ENCODE results near the gene SLC52A3.
"Not testable (repeated sequence)": the region's sequence is repeated elsewhere in the genome, so short reads cannot be mapped to it uniquely, and the experiment has no call there.

The SLC52A3 gene

DNA sequence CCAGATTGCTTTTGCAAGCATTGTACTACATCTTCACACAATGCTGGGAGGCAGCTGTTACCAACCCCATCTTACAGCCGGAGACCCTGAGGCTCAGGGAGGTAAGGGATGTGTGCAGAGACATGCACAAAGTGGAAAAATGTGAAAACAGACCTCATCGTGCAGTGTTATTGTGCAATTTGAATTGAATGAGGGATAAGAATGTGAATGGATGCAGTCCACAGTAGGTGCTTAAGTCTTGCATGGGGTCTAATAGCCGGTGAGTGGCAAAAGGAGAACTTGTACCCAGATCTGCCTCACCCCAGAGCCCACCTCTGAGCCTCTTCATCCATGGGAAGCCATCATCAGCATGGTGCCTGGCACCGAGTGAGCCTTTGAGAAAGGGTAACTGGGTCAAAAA lies 42.1 kb downstream of the SLC52A3 start:
- no peak for TF ChIP-seq CTCF (IDR thresholded peaks at IDR 0.05; ENCODE audit: insufficient read depth, missing control alignments)
- DNase-seq (ENCODE audit: insufficient read length, low spot score) (no peak), FAIRE-seq (no peak)

GRCh38 chr20:725491-725890 lies 42.8 kb downstream of the SLC52A3 start:
- TF ChIP-seq CTCF (IDR thresholded peaks at IDR 0.05; ENCODE audit: insufficient read depth, missing control alignments) = no peak
- FAIRE-seq (no peak), DNase-seq (ENCODE audit: insufficient read length, low spot score) (no peak)

DNA sequence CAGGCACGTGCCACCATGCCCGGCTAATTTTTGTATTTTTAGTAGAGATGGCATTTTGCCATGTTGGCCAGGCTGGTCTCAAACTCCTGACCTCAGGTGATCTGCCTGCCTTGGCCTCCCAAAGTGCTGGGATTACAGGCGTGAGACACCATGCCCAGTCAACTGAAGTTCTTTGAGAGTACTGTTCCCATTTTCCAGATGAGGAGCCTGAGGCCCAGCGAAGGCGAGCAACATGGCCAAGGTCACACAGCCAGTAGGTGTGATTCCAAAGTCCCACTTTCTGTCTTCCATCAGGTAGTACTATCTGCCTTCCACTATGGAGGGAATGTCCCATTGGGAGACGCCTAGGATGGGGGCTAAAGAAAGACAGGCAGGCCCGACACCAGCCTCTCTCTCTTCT lies 43.5 kb downstream of the SLC52A3 start:
- not testable (repeated sequence) for FAIRE-seq

GRCh38 chr20:723756-724155 lies 44.5 kb downstream of the SLC52A3 start:
- DNase-seq (ENCODE audit: insufficient read length, low spot score) (no peak), FAIRE-seq (no peak)
- no peak for TF ChIP-seq CTCF (IDR thresholded peaks at IDR 0.05; ENCODE audit: insufficient read depth, missing control alignments)

More for the DNA sequence above, 43.5 kb downstream of the SLC52A3 start:
- not testable (repeated sequence) for DNase-seq (ENCODE audit: insufficient read length, low spot score)

DNA sequence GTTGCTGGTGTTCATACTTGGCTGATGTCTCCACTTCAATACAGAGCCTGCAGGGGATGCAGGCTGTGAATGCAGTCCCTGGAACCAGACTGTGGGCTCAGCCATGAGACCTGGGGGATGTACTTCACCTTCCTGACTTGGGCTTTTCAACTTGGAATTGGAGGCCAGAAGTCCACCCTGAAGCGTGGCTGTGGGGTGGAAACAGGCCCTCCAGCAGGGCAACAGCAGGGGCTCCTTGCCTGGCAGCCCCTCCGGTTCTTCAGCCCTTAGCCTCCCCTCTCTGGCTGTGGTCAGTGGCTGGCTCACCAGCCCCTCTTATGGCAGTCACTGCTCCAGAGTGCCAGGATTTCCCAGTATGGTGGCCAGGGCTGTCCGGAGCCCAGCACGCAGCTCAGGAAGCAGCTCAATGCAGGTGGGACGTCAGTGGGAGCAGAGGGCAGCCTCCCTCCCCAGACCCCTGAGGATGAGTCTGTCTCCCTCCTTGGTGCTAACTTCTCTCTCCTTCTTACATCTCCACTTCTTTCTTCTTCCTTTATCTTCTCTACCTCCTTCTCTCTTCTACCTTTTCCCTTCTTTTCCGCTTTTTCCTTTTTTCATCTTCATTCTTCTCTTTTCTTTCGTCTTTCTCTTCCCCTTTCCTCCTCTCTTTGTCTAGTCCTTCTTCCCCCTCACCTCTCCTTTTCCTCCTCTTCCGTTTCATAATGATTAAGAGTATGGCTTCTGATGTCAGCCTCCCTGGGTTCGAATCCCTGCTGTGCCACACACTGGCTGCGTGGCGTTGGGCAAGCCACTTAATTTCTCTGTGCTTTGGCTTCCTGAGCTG lies 45.3 kb downstream of the SLC52A3 start:
- DNase-seq (ENCODE audit: insufficient read length, low spot score) (no peak), FAIRE-seq (no peak)
- no peak for TF ChIP-seq CTCF (IDR thresholded peaks at IDR 0.05; ENCODE audit: insufficient read depth, missing control alignments)

DNA sequence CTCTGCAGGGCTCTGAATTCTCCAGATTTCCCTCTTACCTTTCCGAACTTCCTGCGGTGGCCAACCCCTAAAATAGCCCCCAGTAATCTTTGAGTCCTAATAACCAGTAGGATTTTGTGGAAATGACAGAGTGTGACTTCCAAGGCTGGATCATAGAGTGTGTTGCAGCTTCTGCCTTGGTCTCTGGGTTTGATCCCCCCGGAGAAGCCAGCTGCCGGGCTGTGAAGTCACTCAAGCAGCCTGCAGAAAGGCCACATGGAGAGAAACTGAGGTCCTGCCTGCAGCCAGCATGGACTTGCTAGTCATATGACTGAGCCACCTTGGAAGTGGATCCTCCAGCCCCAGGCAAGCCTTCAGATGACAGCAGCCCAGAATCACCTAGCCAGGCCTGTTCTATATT lies 46.4 kb downstream of the SLC52A3 start:
- no peak for TF ChIP-seq CTCF (IDR thresholded peaks at IDR 0.05; ENCODE audit: insufficient read depth, missing control alignments)
- DNase-seq (ENCODE audit: insufficient read length, low spot score) = no peak
- FAIRE-seq = no peak

DNA sequence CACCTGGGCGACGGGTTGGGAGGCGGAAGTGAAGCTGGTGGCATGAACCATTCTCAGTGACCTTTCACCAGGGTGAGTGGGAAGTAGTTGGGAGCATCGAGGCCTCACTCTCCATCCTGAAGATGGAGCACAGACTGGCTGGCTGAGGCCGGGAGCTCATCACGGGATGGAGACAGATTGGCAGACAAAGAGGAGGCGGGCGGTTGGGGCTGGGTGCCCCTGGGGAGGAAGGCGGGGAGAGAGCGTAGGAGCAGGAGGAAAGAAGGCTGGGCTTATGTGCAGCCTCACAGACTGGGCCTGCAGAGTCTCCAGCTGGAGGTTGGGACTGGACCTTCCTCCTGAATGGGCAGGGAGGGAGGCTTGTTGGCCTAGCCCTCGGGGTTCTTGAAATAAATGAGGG lies 48.5 kb downstream of the SLC52A3 start:
- TF ChIP-seq CTCF (IDR thresholded peaks at IDR 0.05; ENCODE audit: insufficient read depth, missing control alignments) = no peak
- FAIRE-seq = no peak
- DNase-seq (ENCODE audit: insufficient read length, low spot score) = no peak

Data from D721Med (cell line).